Fibroblast of lung (primary cell): ENCODE measurements around the gene ALDH1A2. TPM values are rescaled to one million over a fixed set of nuclear protein-coding genes. Genes with fewer than 3 reads are reported as not detected.

Experiments
- DNase-seq, 2 donors: peaks; one replicate each; pipeline versions ENCODE4 v3.0.0 to v3.0.0-alpha.2; 2010; ENCODE audit warnings: low read depth in 2 of 2
- H2AFZ ChIP-seq: 2 replicates; pipeline ENCODE4 v1.5.1; 2012; ENCODE audit warnings: low read length, control low read depth, inconsistent platforms
- H3K27ac ChIP-seq: 2 replicates; pipeline ENCODE4 v1.5.1; 2011; ENCODE audit warnings: low read length, control low read depth; ENCODE audit not compliant: insufficient read depth
- H3K27me3 ChIP-seq: 2 replicates; pipeline ENCODE4 v1.5.1; 2011; ENCODE audit warnings: mild to moderate bottlenecking, low read length; ENCODE audit not compliant: control insufficient read depth, insufficient read depth
- H3K36me3 ChIP-seq: 2 replicates; pipeline ENCODE4 v1.5.1; 2011; ENCODE audit warnings: low read length; ENCODE audit not compliant: control insufficient read depth, insufficient read depth
- H3K4me1 ChIP-seq: 2 replicates; pipeline ENCODE4 v1.5.1; 2011; ENCODE audit warnings: low read length; ENCODE audit not compliant: control insufficient read depth, insufficient read depth; ENCODE audit errors: extremely low read depth
- H3K4me2 ChIP-seq: 2 replicates; pipeline ENCODE4 v1.5.1; 2011; ENCODE audit warnings: low read length, control low read depth; ENCODE audit not compliant: insufficient read depth; ENCODE audit errors: extremely low read depth
- H3K4me3 ChIP-seq, 4 experiments: fragments of 200-600 bp in 1 of 4; sonication (generic) in 1 of 4; replicated peaks in 1 of 4; 2 replicates each; pipeline ENCODE4 v1.5.1; 2011 to 2016; ENCODE audit warnings: low read length in 4 of 4, low read depth in 3 of 4, mild to moderate bottlenecking in 3 of 4, control low read depth in 2 of 4, inconsistent platforms in 1 of 4, mixed read lengths in 1 of 4; ENCODE audit not compliant: insufficient read depth in 1 of 4; ENCODE audit errors: control extremely low read depth in 1 of 4
- H3K79me2 ChIP-seq: 2 replicates; pipeline ENCODE4 v1.5.1; 2012; ENCODE audit warnings: mild to moderate bottlenecking, low read length, inconsistent platforms; ENCODE audit not compliant: control insufficient read depth, insufficient read depth
- H3K9ac ChIP-seq: 2 replicates; pipeline ENCODE4 v1.5.1; 2011; ENCODE audit warnings: mild to moderate bottlenecking, low read length, control low read depth; ENCODE audit not compliant: insufficient read depth
- H3K9me3 ChIP-seq: 2 replicates; pipeline ENCODE4 v1.5.1; 2012; ENCODE audit warnings: low read depth, low read length; ENCODE audit not compliant: control insufficient read depth, insufficient read depth
- H4K20me1 ChIP-seq: 2 replicates; pipeline ENCODE4 v1.5.1; 2011; ENCODE audit warnings: low read length; ENCODE audit not compliant: control insufficient read depth, insufficient read depth; ENCODE audit errors: extremely low read depth
- CTCF ChIP-seq, 2 donors: IDR thresholded peaks in 1 of 2; conservative IDR thresholded peaks in 1 of 2; 1 replicate in 1 of 2; 2 replicates in 1 of 2; pipeline ENCODE4 v1.5.1; 2011 to 2012; ENCODE audit warnings: low read length in 2 of 2, control low read depth in 1 of 2, inconsistent platforms in 1 of 2, low read depth in 1 of 2, mild to moderate bottlenecking in 1 of 2
- EZH2 ChIP-seq: IDR thresholded peaks from 2 replicates; pipeline ENCODE4 v1.5.1; 2012; ENCODE audit warnings: low read length, control low read depth, mild to moderate bottlenecking; ENCODE audit errors: missing control alignments
- polyA plus RNA-seq, 2 donors: library from polyadenylated mRNA; depleted of rRNA in 1 of 2; stranded (reverse) in 1 of 2; unstranded in 1 of 2; fragments of >200 nt; gene quantifications; 2 replicates each; pipeline ENCODE4 v1.2.1, GENCODE V29; 2011 to 2012; ENCODE audit warnings: missing spikeins in 1 of 2
- total RNA-seq: library from RNA; depleted of rRNA; stranded (reverse); fragments of >200 nt; gene quantifications from 2 replicates; pipeline ENCODE4 v1.2.1, GENCODE V29; 2014

The ALDH1A2 gene
- total and polyA plus RNA-seq, 2 donors (not counting 1 experiment from before 2014, with no cell fraction given) = 1.1 to 2.3 TPM

- TF ChIP-seq EZH2 = no peak
- H2AFZ ChIP-seq = no peak overlapping the region
Observed at GRCh38 chr15:58074452-58074851, 8.9 kb upstream of the ALDH1A2 start.

GRCh38 chr15:58070801-58071418 is 5.4 kb upstream of the ALDH1A2 start:
- no peak overlapping the region for H3K27ac ChIP-seq
- TF ChIP-seq CTCF (conservative IDR thresholded peaks at IDR 0.05 in 1 of 2, IDR thresholded peaks at IDR 0.05 in 1 of 2; ENCODE audit: low read depth in 1 of 2, low read length in 2 of 2) (peak; percentile 95 to 96), EZH2 (no peak)
- H3K9me3 ChIP-seq = no peaks in the 10 kb centered on the region
- no peaks in the 10 kb centered on the region for H3K4me1 ChIP-seq
- no peaks in the 10 kb centered on the region for H3K36me3 ChIP-seq
- H4K20me1 ChIP-seq = no peaks in the 10 kb centered on the region
- no peak overlapping the region for H3K9ac ChIP-seq
- H3K4me2 ChIP-seq = no peak overlapping the region
- peak; percentile 30 to 70 for DNase-seq
- H3K79me2 ChIP-seq = no peaks in the 10 kb centered on the region
- H3K27me3 ChIP-seq = peaks cover 15% of the 10 kb centered on the region
- H2AFZ ChIP-seq = no peak overlapping the region
- no peak overlapping the region for H3K4me3 ChIP-seq

More at GRCh38 chr15:58074452-58074851, 8.9 kb upstream of the ALDH1A2 start:
- Histone ChIP-seq H4K20me1 (no peaks in the 10 kb centered on the region), H3K27me3 (no peaks in the 10 kb centered on the region), H3K9ac (no peak overlapping the region), H3K27ac (no peak overlapping the region), H3K36me3 (no peaks in the 10 kb centered on the region), H3K4me1 (no peaks in the 10 kb centered on the region), H3K4me2 (no peak overlapping the region), H3K9me3 (no peaks in the 10 kb centered on the region), H3K4me3 (no peak overlapping the region), H3K79me2 (no peaks in the 10 kb centered on the region)
- no peak for DNase-seq

GRCh38 chr15:58069008-58069407 is 3.5 kb upstream of the ALDH1A2 start:
- no peak overlapping the region for H3K9ac ChIP-seq
- H3K9me3 ChIP-seq = no peaks in the 10 kb centered on the region
- no peaks in the 10 kb centered on the region for H3K36me3 ChIP-seq
- no peak for DNase-seq
- no peaks in the 10 kb centered on the region for H3K4me1 ChIP-seq
- no peak overlapping the region for H2AFZ ChIP-seq
- no peak for TF ChIP-seq CTCF (conservative IDR thresholded peaks at IDR 0.05 in 1 of 2, IDR thresholded peaks at IDR 0.05 in 1 of 2; ENCODE audit: low read depth in 1 of 2, low read length in 2 of 2)
- no peak for TF ChIP-seq EZH2
- no peaks in the 10 kb centered on the region for H3K79me2 ChIP-seq
- no peaks in the 10 kb centered on the region for H4K20me1 ChIP-seq
- no peak overlapping the region for H3K4me3 ChIP-seq
- H3K4me2 ChIP-seq = no peak overlapping the region
- no peak overlapping the region for H3K27ac ChIP-seq
- peaks cover 33% of the 10 kb centered on the region for H3K27me3 ChIP-seq
